Heart left ventricle (tissue), 16 donors: ENCODE data around the gene OPCML. TPM values are rescaled to one million over a fixed set of nuclear protein-coding genes. Genes with fewer than 3 reads are reported as not detected.

Source experiments
- ATAC-seq, 4 donors: fragments of 200-7000 bp; cut with Tn5 transposase; one replicate each; pipeline ENCODE4 v1.9.1; 2020 to 2022; ENCODE audit warnings: moderate library complexity in 4 of 4, mild to moderate bottlenecking in 3 of 4, moderate number of reproducible peaks in 1 of 4
- DNase-seq, 5 donors: peaks; one replicate each; pipeline ENCODE4 v3.0.0-alpha.2; 2020
- H3K27ac ChIP-seq, 12 donors: fragments of 200-600 bp; sonication (generic) in 4 of 12; one replicate each; pipeline versions ENCODE4 v1.5.0 to v1.8.0; 2016 to 2022; ENCODE audit warnings: mild to moderate bottlenecking in 2 of 12
- H3K27me3 ChIP-seq, 9 donors: fragments of 200-600 bp; sonication (generic) in 2 of 9; one replicate each; pipeline versions ENCODE4 v1.5.1 to v1.8.0; 2016 to 2022; ENCODE audit warnings: mild to moderate bottlenecking in 3 of 9
- H3K36me3 ChIP-seq, 9 donors: fragments of 200-600 bp; sonication (generic) in 2 of 9; one replicate each; pipeline versions ENCODE4 v1.5.0 to v1.8.0; 2018 to 2022; ENCODE audit warnings: mild to moderate bottlenecking in 2 of 9
- H3K4me1 ChIP-seq, 12 donors: fragments of 200-600 bp; sonication (generic) in 4 of 12; one replicate each; pipeline versions ENCODE4 v1.5.0 to v1.8.0; 2016 to 2022; ENCODE audit warnings: mild to moderate bottlenecking in 3 of 12
- H3K4me3 ChIP-seq, 12 donors: fragments of 200-600 bp; sonication (generic) in 4 of 12; one replicate each; pipeline versions ENCODE4 v1.5.0 to v1.8.0; 2017 to 2022; ENCODE audit warnings: mild to moderate bottlenecking in 9 of 12, moderate library complexity in 4 of 12
- H3K9me3 ChIP-seq, 12 donors: fragments of 200-600 bp; sonication (generic) in 4 of 12; one replicate each; pipeline versions ENCODE4 v1.5.0 to v1.8.0; 2016 to 2022; ENCODE audit warnings: mild to moderate bottlenecking in 1 of 12
- CTCF ChIP-seq, 12 donors: fragments of 200-600 bp; sonication (generic) in 4 of 12; IDR thresholded peaks; one replicate each; pipeline versions ENCODE4 v1.5.0 to v1.8.0; 2018 to 2022; ENCODE audit warnings: antibody characterized with exemption in 12 of 12, mild to moderate bottlenecking in 5 of 12
- POLR2A ChIP-seq, 2 donors: fragments of 450-650 bp; IDR thresholded peaks; one replicate each; pipeline ENCODE4 v1.6.1; 2017; ENCODE audit warnings: antibody characterized with exemption in 2 of 2, mild to moderate bottlenecking in 2 of 2, moderate library complexity in 2 of 2
- WGBS, 4 donors: extraction: QIAGEN DNeasy Blood & Tissue Kit in 2 of 4; methylation state at CpG; one replicate each; pipeline versions ENCODE4 v1.1.5 to v1.1.7; 2013 to 2018; 5-methylcytosine and 5-hydroxymethylcytosine counted together
- intact Hi-C, 10 donors: fragments of 100-400 bp; cut with DNase I; formaldehyde crosslinking; loops; one replicate each; pipeline versions ENCODE4 v1.11.1 to v1.14.2; 2022
- polyA plus RNA-seq, 2 donors: library from polyadenylated mRNA; stranded (reverse); fragments of 200-250 nt; gene quantifications; one replicate each; pipeline ENCODE4 v1.2.3, GENCODE V29; 2013
- total RNA-seq, 9 donors: library from RNA; depleted of rRNA in 2 of 9; stranded (reverse); fragments of >200 nt in 2 of 9; fragmentation: NEBNext Ultra II Directional in 3 of 9; extraction: Animal tissue kit (Norgen Biotek cat#: 25700) in 3 of 9; gene quantifications; one replicate each; pipeline versions ENCODE4 v1.1.0 to v1.2.4, GENCODE V29; 2016 to 2023
- donor health status: ischemic (EF 13 %, LVEDD 7.1; RV severe dilation, severe dysfunction).
- donor health status: healthy with polysubstance abuse.
- donor health status: DM: no; HTN: yes; CAD: no.
- donor health status: DM: no; HTN: no; CAD: no.
- donor health status: ischemic (EF 25% LVEDD 6.9; RV normal size, moderate dysfunction).
- donor health status: ischemic (EF 25% LVEDD 5.7; RV mildly dilated, moderate dysfunction).
- donor health status: healthy.
- donor health status: DM: yes; HTN: yes; CAD: no.
- donor health status: ischemic (EF 35%, LVEDD 5.7; RV mildly dilated, moderate dysfunction).
- donor health status: nonischemic (EF 11% LVEDD 7.7; RV severe dilation, severe dysfunction).
- donor health status: DM: yes; HTN: yes; CAD: no.
- donor health status: PGD.
- donor health status: ischemic (EF 29% LVEDD 5.4; RV normal size, mild dysfunction).
- donor health status: nonischemic (EF 23%, LVEDD 6.1; RV moderate dilation, normal function).

Gene OPCML
- total and polyA plus RNA-seq, 11 donors = 0.04 to 1.3 (median 0.23) TPM; not detected in 3

GRCh38 chr11:132878111-132878510 is 654.2 kb downstream of the OPCML start:
- intact Hi-C loops = no loop called here
- no peak for TF ChIP-seq POLR2A (IDR thresholded peaks at IDR 0.05)
- TF ChIP-seq CTCF (IDR thresholded peaks at IDR 0.05) = no peak
- H3K9me3 ChIP-seq = no peaks in the 10 kb centered on the region
- H3K4me1 ChIP-seq = no peaks in the 10 kb centered on the region
- DNase-seq (no peak), ATAC-seq (no peak)
- WGBS, 4 donors = 89 to 94% (median 91%) methylated on average over 5 of the region's 5 CpGs
- H3K36me3 ChIP-seq = no peaks in the 10 kb centered on the region
- no peak overlapping the region for H3K27ac ChIP-seq
- no peak overlapping the region for H3K4me3 ChIP-seq
- no peaks in the 10 kb centered on the region for H3K27me3 ChIP-seq

GRCh38 chr11:132876705-132877104 is 655.6 kb downstream of the OPCML start:
- no peaks in the 10 kb centered on the region for H3K36me3 ChIP-seq
- H3K27me3 ChIP-seq = no peaks in the 10 kb centered on the region
- no peak for TF ChIP-seq POLR2A (IDR thresholded peaks at IDR 0.05)
- no peak for TF ChIP-seq CTCF (IDR thresholded peaks at IDR 0.05)
- H3K4me3 ChIP-seq = no peak overlapping the region
- 80 to 89% (median 84%) methylated on average over 6 of the region's 6 CpGs for WGBS, 4 donors
- DNase-seq (no peak), ATAC-seq (no peak)
- H3K27ac ChIP-seq = no peak overlapping the region
- intact Hi-C loops = no loop called here
- no peaks in the 10 kb centered on the region for H3K4me1 ChIP-seq
- H3K9me3 ChIP-seq = no peaks in the 10 kb centered on the region

- TF ChIP-seq CTCF (IDR thresholded peaks at IDR 0.05) (no peak), POLR2A (IDR thresholded peaks at IDR 0.05) (no peak)
- H3K4me1 ChIP-seq = no peaks in the 10 kb centered on the region
- no peak overlapping the region for H3K27ac ChIP-seq
- 78 to 83% (median 82%) methylated on average over 3 of the region's 3 CpGs for WGBS, 4 donors
- H3K27me3 ChIP-seq = no peaks in the 10 kb centered on the region
- no peak for DNase-seq
- H3K9me3 ChIP-seq = no peaks in the 10 kb centered on the region
- H3K36me3 ChIP-seq = no peaks in the 10 kb centered on the region
- intact Hi-C loops = no loop called here
- ATAC-seq = no peak
- H3K4me3 ChIP-seq = no peak overlapping the region
Measured at GRCh38 chr11:132876239-132876638, 656.1 kb downstream of the OPCML start.

- ATAC-seq (no peak), DNase-seq (no peak)
- intact Hi-C loops = no loop called here
- Histone ChIP-seq H3K27ac (no peak overlapping the region), H3K4me3 (no peak overlapping the region), H3K27me3 (no peaks in the 10 kb centered on the region), H3K4me1 (no peaks in the 10 kb centered on the region), H3K9me3 (no peaks in the 10 kb centered on the region), H3K36me3 (no peaks in the 10 kb centered on the region)
- no peak for TF ChIP-seq CTCF (IDR thresholded peaks at IDR 0.05)
- no peak for TF ChIP-seq POLR2A (IDR thresholded peaks at IDR 0.05)
- WGBS, 4 donors = 88 to 92% (median 90%) methylated on average over 6 of the region's 6 CpGs
Measured at GRCh38 chr11:132874638-132875037, 657.7 kb downstream of the OPCML start.
